Limb (tissue), 2 donors: ENCODE data around the gene CCNDBP1.
"Not testable (repeated sequence)": the region's sequence is repeated elsewhere in the genome, so short reads cannot be mapped to it uniquely, and the experiment has no call there.

Experiments used
- DNase-seq, 2 donors: peaks; one replicate each; pipeline ENCODE4 v3.0.0-alpha.2; 2016; ENCODE audit errors: extremely low spot score in 2 of 2

CCNDBP1 gene

DNA sequence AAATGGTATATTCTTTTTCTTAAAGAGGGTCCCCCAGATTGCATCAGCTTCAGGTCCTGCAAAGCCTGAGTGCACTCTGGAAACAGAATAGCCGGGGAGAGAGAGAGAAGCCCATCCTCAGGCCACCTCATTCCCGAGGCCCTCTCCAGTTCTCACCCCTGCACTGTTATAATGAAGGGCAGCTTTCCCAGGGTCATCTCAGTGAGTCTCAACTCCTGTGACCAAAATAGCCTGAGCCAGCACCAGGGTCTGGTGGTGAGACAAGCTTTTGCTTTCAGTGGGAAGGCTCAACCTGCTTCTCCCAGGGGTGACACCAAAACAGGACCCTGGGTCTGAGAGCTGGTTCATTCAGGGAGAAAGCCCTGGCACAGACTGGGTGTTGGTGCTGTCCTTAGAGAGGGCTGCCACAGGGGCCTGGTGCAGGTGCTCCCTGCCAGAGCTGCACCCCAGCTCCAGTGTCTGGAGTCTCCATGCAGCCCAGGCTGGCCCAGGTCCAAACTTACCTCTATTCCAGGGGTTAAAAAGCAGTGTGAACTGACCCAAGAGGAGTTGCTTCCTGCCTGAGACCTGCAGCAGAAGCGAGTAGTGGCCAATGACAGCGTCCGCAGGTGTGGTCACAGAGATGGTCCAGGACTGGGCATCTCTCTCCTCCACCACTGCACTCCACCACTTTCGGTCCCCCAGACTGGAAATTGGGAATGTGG is 29.5 kb downstream of the CCNDBP1 start:
- no peak for DNase-seq

DNA sequence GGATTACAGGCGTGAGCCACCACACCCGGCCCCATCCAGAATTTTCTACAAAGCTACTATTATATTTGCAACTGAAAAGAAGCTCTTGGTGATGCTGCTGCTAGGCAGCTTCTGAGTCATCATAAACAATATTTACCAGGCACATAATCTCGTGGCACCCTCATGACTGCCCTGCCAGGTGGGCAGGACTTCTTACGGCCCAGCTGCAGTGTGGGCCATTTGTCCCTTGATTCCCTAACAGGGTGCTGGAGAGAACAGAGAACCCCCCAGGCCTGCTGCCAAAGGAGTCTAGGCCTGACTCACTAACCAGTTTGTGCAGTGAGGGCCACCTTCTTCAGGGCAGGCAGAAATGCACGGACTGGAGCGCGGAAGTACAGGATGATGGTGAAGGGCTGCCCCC is 30.8 kb downstream of the CCNDBP1 start:
- no peak for DNase-seq

DNA sequence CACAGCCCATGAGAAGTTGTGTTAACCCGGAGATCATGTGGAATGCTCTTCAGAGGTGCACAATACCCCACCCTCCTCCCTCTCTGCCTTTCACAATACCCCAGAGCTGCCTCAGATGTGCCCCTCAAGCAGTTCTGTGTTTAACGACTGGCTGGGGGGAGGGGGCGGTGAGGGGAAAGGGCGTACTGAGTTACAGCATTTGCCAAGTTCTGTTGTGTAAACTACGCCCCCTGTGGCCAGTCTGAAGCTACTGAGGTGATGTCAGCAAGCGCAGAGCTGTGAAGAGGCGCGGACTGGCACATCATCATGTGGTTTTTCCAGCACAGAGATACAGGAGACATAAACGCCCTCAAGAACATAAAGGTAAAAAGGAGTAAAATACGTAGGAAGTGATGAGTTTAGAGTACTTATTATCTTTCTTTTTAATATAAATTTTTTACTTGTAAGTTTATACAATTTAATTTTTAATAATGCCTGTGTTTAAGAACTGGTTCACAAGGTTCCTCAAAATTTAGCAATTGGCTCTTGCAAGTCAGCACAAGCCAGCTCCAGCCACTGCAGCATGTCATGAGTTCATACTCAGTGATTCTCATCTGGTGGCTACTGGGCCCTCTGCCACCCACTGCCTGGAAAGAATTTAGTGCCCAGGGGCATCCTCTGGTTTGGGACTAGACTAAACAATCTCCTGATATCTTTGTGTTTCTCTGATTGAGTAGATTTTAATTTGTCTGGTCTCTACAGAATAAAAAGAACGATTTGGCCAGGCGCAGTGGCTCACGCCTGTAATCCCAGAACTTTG is 33.9 kb downstream of the CCNDBP1 start:
- no peak for DNase-seq

DNA sequence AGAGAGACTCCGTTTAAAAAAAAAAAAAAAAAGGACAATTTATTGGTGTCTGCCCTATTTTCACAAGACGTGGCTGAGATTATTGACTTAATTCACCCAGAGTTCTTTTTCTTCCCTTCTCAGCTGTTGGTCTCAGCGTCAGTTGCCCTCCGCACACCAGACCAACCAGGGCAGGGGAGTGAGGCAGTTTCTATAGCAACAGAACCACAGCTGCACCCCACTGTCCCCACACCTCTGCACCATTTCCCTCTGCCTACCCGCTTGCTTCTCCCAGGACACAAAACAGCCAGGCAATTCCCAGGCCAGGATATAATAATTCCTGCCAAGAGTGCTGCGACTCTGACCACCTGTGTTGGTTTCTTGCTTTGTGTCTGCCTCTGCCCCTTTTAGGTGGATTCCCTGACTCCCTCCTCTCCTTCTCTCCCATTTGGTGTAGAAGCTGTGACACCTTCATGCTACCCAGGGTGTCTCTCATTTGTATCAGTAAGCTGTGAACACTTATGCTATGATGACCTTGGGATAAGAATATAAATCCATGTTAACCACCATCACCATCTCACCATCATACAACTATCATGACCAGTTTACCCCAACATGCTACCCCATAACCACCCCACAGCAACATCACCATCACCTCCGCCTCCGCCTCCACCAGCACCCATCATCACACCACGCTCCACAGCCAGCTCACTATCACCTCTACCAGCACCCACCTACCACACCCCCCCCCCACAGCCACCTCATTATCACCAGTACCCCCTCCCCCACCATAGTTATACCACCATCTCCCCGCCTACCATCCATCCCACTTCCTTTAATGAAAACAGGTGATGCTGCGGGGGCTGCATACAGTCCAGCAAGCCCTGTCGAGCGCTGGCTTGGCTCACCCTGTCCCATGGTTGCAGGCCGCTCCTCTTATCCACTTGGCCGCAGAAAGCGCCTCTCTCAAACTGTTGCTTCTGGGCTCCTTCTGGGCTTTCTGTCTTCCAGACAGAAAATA is 35.0 kb downstream of the CCNDBP1 start:
- DNase-seq, result no peak

DNA sequence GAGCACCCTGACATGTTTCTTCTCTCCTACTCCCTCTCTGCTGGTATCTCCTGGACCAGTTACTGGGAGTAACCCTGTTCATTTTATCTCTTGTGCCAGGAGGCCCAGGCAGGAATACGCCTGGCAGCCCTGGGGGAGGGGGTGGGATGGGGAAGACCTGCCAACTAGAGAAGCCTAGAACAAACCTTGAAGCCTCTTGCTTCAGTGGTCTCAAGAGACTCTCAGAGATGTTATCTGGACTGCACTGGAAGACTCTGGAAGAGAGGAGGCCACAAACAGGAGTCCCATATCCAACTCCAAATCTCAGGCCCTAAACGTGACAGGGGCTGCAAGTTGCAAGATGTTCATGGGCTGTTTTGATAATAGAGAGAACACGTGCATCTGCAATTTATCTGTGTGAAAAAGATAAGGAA is 35.8 kb downstream of the CCNDBP1 start, which contains the start of gene EPB42:
Gene EPB42, minus strand, starts transcription at position 28 of the 413 bp plus-strand sequence. CDS start 193 bp downstream, outside the sequence.
- no peak for DNase-seq

DNA sequence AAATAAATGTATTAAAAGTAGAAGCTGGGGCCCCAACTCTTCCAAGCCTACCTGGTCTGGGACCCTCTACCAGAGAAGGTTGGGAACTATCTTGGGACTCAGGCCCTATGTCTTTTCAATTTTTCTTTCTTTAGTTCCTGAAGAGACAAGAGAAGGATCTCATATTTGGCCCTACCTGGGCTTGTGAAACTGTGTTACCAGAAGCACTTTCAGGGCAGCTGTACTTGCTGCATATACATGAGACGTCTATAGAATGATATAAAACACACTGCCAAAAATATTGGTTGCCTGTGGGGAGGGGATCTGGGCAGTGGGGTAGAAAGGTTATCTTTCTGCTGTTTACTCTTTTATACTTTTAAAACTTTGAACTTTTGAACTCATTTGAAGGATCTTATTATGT is 36.2 kb downstream of the CCNDBP1 start:
- no peak for DNase-seq

DNA sequence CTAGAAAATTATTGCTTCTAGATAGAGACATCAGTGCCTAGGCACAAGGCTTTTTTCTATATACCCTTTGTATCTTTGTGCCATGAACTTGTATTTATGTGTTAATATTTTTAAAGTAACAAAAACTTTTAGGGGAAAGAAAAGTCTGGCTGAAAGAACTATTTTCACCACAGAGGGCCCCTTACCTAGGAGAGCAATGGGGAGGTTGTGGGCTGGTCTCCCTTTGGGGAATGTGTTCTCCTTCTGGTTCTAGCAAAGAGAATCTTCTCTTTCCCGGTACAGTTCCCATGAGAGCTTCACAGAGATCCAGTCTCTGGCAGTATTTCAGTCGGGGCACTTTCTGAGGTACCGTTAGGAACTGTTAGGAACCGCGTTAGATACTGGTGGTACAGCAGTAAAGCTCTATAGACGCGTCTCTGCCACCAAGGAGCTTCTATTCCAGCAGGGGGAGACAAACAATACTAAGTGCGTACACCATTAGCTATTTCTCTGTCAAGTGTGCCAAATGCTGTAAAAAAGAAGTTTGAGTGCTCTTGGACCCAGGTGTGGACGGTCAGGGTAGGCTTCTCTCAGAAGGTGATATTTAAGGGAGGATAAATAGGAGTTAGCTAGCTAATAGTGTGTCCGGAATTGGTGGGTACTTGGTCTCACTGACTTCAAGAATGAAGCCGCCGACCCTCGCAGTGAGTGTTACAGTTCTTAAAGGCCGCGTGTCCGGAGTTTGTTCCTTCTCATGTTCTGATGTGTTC is 40.2 kb downstream of the CCNDBP1 start:
- DNase-seq, result peak in 1 of 2 donors; percentile 57

DNA sequence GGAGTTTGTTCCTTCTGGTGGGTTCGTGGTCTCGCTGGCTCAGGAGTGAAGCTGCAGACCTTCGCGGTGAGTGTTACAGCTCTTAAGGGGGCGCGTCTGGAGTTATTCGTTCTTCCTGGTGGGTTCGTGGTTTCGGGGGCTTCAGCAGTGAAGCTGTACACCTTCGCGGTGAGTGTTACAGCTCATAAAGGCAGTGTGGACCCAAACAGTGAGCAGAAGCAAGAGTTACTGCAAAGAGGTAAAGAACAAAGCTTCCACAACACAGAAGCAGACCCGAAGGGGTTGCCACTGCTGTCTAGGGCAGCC is 40.7 kb downstream of the CCNDBP1 start:
- not testable (repeated sequence) for DNase-seq

DNA sequence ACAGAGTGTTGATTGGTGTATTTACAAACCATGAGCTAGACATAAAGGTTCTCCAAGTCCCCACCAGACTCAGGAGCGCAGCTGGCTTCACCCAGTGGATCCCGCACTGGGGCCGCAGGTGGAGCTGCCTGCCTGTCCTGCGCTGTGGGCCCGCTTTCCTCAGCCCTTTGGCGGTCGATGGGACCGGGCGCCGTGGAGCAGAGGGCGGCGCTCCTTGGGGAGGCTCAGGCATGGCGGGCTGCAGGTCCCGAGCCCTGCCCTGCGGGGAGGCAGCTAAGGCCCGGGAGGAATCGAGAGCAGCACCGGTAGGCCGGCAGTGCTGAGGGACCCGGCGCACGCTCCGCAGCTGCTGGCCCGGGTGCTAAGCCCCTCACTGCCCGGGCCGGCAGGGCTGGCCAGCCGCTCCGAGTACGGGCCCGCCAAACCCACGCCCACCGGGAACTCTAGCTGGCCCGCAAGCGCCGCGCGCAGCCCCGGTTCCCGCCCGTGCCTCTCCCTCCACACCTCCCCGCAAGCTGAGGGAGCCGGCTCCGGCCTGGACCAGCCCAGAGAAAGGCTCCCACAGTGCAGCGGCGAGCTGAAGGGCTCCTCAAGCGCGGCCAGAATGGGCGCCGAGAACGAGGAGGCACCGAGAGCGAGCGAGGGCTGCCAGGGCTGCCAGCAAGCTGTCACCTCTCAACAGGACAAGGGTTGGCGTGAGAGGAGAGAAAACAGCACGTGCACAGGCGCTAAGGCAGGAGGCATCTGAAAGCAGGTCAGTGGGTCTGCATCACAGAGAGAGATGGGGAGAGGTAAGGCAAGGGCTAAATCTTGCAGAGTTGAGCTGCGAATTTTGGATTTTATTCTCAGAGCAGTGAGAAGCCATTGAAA is 41.5 kb downstream of the CCNDBP1 start:
- DNase-seq, result no peak

DNA sequence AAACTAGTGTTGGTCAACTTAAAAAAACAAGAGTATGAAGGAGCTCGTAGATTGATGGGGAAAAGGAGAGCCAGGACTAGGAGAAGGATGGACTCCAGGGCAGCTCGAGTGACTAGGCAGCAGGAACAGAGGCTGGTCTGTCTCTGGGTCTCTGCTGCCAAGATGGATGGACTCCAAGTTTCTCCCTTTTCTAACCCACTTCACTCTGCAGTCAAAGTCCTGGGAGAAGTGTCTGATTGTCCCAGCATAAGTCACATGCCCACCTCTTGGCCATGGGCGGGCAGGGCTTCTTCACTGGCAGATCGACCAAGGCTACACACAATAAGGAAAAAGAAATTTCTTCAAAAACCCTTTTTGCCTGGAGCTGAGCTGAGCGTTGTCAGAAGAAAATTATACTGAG is 44.8 kb downstream of the CCNDBP1 start:
- no peak for DNase-seq

DNA sequence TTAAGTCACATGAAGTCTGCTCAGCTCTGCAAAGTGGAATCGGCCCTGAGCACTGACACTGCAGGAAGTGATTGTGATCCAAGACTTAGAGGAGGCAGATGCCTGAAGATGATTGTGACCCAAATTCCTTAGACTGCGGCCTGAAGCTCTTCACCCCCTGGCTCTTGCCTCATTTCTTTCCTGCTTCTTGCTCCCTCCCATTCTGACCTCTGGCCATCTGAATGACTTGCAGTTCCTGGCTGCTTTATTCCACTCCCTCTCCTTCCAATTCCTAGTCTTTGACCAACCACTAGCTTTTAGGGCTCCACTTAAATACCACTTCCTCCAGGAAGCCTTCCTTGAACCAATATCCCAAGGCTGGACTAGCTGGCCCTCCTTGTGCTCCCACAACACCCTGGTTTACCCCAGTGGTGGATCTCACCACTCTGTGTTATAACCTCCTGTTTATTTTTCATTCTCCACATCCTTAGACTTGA is 45.5 kb downstream of the CCNDBP1 start:
- DNase-seq, result no peak

DNA sequence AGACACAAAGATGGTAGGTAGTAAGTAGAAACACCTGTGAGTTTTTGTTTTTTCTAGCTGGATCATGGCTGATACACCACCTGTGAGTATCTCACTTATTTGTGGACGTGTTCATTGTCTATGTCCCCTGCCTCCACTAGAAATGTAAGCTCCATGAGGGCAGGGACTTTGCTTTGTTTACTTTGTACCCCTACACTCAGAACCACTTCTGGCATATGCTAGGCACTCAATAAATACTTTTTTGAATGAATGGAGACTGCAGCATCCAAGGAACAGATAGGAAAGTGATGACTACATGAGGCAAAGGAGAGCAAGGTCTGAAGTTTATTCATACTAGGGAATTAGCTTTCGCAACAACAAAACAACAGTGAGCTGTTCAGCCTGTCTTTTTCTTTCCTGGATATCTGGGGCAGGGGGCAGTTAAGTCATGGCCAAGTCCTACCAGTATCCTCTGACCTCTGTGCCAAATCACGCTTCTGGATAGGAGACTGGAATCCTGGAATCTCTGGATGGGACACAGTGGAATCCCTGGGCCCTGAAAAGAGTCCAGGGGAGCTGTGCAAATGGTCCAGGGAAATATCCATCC is 47.2 kb downstream of the CCNDBP1 start:
- no peak for DNase-seq

DNA sequence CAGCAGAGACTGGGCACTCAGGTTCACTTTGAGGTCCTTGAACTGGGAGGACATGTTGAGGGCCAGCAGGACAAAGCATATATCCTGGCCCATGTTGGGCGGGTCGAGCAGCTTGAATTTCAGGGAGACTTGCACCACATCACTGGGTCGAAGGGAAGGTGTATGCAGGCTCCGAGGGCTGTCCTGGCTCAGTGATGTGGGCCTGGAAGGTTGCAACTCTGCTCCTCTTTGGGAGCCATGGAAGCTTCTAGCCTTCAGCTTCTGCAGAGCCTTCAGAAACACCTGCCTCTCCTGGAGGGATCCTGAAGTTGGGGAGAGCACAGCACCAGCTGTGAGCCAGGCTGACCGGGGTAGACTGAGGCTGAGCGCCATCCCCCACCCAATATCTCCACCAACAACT is 50.3 kb downstream of the CCNDBP1 start:
- DNase-seq, result no peak

DNA sequence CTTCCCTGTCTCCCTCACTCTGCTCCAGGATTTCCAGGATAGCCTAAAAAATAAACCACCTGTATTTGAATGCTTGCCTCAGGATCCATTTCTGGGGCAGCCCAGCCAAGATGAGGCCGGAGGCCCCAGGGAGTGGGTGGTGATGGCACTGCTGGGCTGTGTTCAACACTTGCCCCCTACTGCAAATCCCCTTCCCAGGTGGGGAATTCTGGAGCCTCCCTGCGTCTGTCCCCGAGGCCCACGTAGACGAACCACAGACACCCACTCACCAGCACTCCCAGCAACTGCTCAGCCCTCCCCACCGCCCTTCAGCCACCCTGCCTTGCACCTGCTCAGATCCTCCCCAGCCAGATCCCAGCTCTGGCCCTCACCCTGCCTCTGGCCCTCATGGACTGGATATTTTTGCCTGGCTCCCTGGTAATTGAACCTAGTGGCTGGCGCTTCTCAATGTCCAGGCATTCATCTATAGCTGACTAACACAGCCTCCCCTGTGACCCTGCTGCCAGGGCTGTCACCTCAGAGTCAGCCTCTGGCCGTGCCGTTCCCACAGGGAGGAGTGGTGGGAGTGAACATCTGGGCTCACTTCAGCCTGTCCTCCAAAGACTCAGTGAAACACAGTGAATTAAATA is 52.8 kb downstream of the CCNDBP1 start:
- DNase-seq, result no peak

DNA sequence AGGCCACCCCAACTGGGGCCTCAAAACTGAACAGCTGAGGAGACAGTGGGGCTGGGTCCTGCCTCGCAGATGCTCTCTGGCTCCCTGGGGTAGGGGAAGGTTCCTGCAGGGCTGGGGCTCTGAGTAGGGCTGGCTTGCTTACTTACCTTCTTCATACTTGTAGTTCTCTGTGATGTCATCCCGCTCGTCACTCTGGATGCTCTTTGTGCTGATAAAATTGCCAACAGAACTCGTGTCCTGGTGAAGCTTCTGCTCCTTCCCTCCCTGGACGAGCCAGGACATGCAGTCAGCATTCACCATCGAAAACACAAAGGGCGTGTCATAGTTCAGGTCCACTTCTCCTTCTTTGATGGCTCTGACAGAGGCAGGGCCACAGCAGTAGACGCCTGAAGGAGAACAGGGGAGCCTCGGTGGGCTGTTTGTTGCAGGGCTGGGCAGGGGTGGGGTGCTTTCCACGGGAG is 53.5 kb downstream of the CCNDBP1 start:
- DNase-seq, result no peak

DNA sequence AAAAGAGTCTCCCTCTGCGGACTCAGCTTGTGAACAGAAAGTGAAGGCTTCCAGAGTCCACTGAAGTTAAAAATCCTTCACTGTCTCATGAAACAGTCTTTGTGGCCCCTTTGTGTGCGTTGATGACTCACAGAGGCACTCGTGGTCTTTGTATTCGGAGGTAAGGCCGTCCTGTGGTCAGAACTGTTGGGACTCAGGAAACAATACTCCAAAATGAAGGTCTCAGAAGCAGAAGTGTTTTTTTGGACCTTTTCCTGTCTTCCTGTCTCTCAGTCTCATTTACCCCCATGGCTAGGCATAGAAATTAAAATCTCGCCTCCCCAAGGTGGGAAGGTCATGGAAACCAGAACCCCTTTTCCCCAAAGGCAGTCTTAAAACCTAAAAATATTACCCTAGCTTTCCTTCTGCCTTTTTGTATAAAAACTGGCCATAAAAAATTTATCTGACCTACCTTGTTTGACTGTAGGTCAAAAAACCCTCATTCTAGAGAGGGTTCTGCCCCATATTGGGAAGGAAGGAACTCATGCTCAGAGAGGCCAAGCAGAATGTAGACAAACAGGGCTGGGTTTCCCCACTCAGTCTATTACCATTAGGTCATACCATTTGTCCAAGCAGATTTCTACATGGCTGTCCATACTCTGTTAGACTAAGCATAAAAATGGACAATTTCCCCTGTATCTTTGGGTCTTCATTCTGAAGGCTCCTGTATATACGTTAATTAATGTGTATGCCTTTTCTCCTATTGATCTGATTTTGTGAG is 54.7 kb downstream of the CCNDBP1 start:
- DNase-seq, result no peak

DNA sequence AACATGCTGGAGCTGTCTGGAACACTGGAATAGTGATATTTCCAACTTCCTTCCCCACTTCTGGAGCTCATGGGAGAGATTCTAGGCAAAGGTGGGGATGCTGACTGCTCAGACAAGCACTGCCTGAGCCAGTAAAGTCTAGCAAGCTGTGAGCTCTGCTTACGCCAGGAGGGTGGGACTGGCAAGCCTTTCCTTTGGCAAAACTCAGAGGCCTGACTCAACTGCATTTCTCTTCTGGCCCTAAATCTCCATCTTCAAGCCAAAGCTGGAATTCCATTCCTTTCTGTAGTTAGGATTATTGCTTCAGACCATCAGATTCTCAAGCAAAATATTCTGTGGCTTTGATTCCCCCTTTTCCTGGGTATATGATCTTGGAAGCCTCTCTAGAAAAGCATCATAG is 55.9 kb downstream of the CCNDBP1 start:
- DNase-seq, result peak in 1 of 2 donors; percentile 57

DNA sequence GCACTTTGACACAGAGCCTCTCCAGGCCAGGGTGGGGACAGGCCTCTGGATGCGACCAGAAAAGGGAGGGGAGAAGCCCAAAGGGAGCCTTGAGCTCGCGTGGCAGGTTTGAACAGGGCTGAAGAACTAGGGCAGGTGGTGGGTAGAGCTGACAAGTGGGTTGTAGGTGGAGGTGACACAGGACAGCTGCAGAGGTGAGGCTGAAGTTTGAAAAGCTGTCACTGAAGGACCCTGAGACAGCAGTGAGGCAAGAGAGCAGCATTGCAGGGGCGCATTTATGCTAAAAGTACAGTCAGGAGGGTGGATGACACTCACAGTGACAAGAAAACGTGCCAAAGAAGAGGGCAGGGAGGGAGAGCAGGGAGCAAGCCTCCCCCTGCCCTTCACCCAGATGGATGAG is 57.4 kb downstream of the CCNDBP1 start:
- DNase-seq, result no peak
